Brain microvascular endothelial cell (primary cell): ENCODE measurements around the gene TMEM176A.

ENCODE experiments used
- DNase-seq: peaks from one replicate; pipeline ENCODE4 v3.0.0-alpha.2; 2020
- H3K27ac ChIP-seq: fragments of 250-450 bp; sonication (Bioruptor Pico); 2 replicates; pipeline ENCODE4 v1.5.1; 2020; ENCODE audit warnings: mild to moderate bottlenecking, moderate library complexity
- H3K27me3 ChIP-seq: fragments of 250-450 bp; sonication (Bioruptor Pico); replicated peaks from 2 replicates; pipeline ENCODE4 v1.5.1; 2020; ENCODE audit warnings: mild to moderate bottlenecking
- H3K36me3 ChIP-seq: fragments of 250-450 bp; sonication (Bioruptor Pico); replicated peaks from 2 replicates; pipeline ENCODE4 v1.5.1; 2020; ENCODE audit warnings: mild to moderate bottlenecking
- H3K4me3 ChIP-seq: 2 replicates; pipeline ENCODE4 v1.5.1; 2011; ENCODE audit warnings: low read depth, mild to moderate bottlenecking, control low read depth, low read length, moderate library complexity
- CTCF ChIP-seq: IDR thresholded peaks from 2 replicates; pipeline ENCODE4 v1.5.1; 2011; ENCODE audit warnings: low read depth, mild to moderate bottlenecking, moderate library complexity, low read length, control low read depth, inconsistent platforms; ENCODE audit errors: missing control alignments
- in situ Hi-C: cut with HindIII; loops from 2 replicates; pipeline ENCODE4 v1.10.0; 2017; ENCODE audit warnings: low sequenced_read_pairs, low pct_ligation_motif_present

TMEM176A gene, protein sequence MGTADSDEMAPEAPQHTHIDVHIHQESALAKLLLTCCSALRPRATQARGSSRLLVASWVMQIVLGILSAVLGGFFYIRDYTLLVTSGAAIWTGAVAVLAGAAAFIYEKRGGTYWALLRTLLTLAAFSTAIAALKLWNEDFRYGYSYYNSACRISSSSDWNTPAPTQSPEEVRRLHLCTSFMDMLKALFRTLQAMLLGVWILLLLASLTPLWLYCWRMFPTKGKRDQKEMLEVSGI

GRCh38 chr7:150800581-150801241 is at the start of gene TMEM176A:
Gene TMEM176A (plus strand): TSS chr7:150800769. CDS start chr7:150801551, 782 bp downstream.
- no peak within 1 kb of the TSS for H3K4me3 ChIP-seq
- peaks cover 33% of the 10 kb centered on the region for H3K27me3 ChIP-seq
- in situ Hi-C loops = no loop called here
- no peak for TF ChIP-seq CTCF
- no peak for DNase-seq
- H3K27ac ChIP-seq = no peak within 1 kb of the TSS
- H3K36me3 ChIP-seq = no peaks in the 10 kb centered on the region

GRCh38 chr7:150751702-150752101 is 48.9 kb upstream of the TMEM176A start:
- Histone ChIP-seq H3K27ac (no peak overlapping the region), H3K4me3 (no peak overlapping the region), H3K27me3 (no peaks in the 10 kb centered on the region), H3K36me3 (no peaks in the 10 kb centered on the region)
- DNase-seq = no peak
- no peak for TF ChIP-seq CTCF
- in situ Hi-C loops = no loop called here

DNA sequence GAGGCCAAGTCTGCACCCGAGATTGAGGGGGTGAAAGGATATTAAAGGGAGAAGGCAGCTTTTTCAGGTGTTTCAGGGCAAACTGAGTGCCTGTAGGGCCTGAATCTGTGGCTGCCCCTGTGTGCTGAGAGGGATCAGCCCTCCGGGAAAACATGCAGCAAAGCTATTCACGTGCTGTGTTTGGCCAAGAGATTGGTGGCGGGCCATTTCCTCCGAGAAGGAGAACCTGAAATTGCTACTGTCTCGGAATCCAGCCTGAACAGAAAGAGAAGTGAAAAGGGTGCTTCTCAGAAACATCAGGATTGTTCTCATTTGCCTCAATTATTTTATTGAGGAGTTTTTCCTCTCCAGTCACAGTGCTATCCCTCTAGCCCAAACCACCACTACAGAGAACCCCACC is 47.3 kb upstream of the TMEM176A start:
- Histone ChIP-seq H3K4me3 (no peak overlapping the region), H3K36me3 (no peaks in the 10 kb centered on the region), H3K27me3 (no peaks in the 10 kb centered on the region), H3K27ac (no peak overlapping the region)
- no peak for TF ChIP-seq CTCF
- in situ Hi-C loops = no loop called here
- no peak for DNase-seq

DNA sequence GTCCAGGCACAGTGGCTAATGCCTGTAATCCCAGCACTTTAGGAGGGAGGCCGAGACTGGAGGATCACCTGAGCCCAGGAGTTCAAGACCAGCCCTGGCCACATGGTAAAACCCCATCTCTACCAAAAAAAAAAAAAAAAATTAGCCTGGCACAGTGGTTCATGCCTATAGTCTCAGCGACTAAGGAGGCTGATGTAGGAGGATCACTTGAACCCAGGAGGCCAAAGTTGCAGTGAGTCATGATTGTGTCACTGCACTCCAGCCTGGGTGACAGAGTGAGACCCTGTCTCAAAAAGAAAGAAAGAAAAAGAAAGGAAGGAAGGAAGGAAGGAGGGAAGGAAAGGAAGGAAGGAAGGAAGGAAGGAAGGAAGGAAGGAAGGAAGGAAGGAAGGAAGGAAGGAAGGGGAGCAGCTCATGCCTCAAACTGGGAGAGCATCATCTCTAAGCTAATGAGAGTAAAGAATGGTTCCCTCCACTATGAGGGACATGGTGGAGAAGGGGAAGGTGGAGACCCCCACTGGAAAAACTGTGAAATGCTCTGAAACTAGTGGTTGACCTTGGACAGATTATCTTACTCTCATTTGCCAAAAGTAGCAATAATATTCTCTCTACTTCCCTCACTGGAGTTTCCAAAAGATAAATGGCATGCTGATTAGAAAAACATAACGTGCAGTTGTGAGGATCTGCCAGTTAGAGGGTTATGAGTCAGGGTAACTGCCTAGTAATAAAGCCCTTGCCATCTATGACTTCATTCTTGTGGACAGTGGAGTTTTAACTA is 46.6 kb upstream of the TMEM176A start:
- Histone ChIP-seq H3K4me3 (no peak overlapping the region), H3K27me3 (no peaks in the 10 kb centered on the region), H3K27ac (no peak overlapping the region), H3K36me3 (no peaks in the 10 kb centered on the region)
- no peak for DNase-seq
- TF ChIP-seq CTCF = no peak
- in situ Hi-C loops = no loop called here

DNA sequence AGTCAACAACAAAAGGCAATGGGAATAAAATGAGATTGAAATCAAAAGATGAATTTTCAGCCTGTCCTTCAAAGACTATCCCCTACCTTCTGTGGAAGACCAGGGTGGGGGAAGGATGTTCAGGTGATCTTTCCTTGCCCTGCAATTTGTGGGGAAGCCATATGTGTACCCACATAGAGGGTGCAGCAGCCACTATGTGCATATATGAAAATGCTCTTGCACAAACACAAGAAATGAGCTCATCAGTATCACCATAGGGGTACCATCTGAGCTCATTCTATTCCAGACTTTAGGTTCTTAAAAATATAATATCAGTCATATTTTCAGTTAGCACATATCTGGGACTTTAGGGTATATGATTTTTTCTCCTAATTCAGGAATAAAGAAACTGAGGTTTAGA is 45.6 kb upstream of the TMEM176A start:
- in situ Hi-C loops = no loop called here
- no peak overlapping the region for H3K27ac ChIP-seq
- H3K4me3 ChIP-seq = no peak overlapping the region

More for the DNA sequence above, 45.6 kb upstream of the TMEM176A start:
- DNase-seq = no peak
- no peak for TF ChIP-seq CTCF
- Histone ChIP-seq H3K36me3 (no peaks in the 10 kb centered on the region), H3K27me3 (no peaks in the 10 kb centered on the region)
